OCI-LY1 (cell line): ENCODE results near the gene CAD.
A peak's percentile ranks its signal among the peaks of the same experiment; 100 is the strongest.

Experiments
- EZH2 ChIP-seq: fragments of 200-600 bp; sonication (generic), shearing (Covaris generic); IDR thresholded peaks from 2 replicates; pipeline ENCODE4 v1.8.0; 2017; ENCODE audit warnings: borderline replicate concordance, mixed run types, mild to moderate bottlenecking, antibody characterized with exemption, low read length, moderate library complexity, mixed read lengths
- TF ChIP-seq, protein P1 (sequence below): fragments of 200-600 bp; sonication (generic), shearing (Covaris generic); IDR thresholded peaks from 2 replicates; pipeline ENCODE4 v1.5.1; 2017; ENCODE audit warnings: mild to moderate bottlenecking, antibody characterized with exemption, low read length, moderate library complexity, mixed read lengths

DNA sequence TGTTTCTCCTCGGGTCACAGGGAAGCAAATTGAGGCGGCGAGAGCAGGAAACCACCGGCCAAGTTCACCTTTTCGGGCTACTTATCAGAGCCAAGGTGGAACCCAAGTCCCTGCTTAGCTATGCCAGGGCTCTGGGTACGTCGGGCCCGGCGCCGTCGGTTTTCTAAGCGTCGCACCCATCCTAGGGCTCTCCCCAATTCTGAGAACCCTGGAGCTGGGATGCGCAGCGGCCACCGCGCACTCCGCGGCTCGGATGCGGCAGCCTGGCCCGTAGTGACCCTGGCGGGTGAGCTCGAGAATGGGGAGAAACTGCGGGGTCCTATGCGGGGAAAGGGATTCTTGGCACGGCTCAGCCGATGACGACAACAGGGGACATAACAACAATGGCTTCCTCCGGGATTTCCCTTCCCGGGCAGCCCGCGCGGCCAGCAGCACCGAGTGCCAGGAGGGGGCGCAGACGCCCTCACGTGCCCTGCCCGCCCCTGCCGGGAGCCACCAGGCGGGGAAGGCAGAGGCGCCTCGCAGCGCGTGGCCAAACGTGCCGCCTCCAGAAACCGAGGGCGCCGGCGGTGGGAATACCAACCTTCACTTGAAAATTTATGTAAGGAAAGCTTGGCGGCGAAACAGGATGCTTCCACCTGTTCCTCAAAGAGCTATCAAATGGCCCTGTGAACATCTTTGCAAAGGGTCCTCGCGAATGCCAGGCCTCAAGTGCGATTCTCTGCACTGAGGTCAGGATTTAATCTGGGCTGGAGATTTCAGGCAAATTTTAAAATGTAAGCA is 47.8 kb downstream of the CAD start:
- TF ChIP-seq, protein P1, sequence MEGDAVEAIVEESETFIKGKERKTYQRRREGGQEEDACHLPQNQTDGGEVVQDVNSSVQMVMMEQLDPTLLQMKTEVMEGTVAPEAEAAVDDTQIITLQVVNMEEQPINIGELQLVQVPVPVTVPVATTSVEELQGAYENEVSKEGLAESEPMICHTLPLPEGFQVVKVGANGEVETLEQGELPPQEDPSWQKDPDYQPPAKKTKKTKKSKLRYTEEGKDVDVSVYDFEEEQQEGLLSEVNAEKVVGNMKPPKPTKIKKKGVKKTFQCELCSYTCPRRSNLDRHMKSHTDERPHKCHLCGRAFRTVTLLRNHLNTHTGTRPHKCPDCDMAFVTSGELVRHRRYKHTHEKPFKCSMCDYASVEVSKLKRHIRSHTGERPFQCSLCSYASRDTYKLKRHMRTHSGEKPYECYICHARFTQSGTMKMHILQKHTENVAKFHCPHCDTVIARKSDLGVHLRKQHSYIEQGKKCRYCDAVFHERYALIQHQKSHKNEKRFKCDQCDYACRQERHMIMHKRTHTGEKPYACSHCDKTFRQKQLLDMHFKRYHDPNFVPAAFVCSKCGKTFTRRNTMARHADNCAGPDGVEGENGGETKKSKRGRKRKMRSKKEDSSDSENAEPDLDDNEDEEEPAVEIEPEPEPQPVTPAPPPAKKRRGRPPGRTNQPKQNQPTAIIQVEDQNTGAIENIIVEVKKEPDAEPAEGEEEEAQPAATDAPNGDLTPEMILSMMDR, result peak; percentile 63
- no peak for TF ChIP-seq EZH2
